ENCODE data around the gene SSBP2.

Gene SSBP2

GRCh38 chr5:81698813-81699212 lies 52.1 kb downstream of the SSBP2 start:
- no peaks in the 10 kb centered on the region for H3K36me3 ChIP-seq (ENCODE audit: low read length)
- no peaks in the 10 kb centered on the region for H3K9me3 ChIP-seq (ENCODE audit: insufficient read depth, low read length)

GRCh38 chr5:81696418-81697397 lies 54.2 kb downstream of the SSBP2 start:
- Histone ChIP-seq H2AFZ (ENCODE audit: low read depth, low read length, severe bottlenecking) (no peak overlapping the region), H3K27ac (ENCODE audit: low read depth, low read length) (no peak overlapping the region), H3K4me2 (ENCODE audit: low read depth, low read length, poor library complexity, severe bottlenecking) (no peak overlapping the region), H3K79me2 (ENCODE audit: insufficient read depth, low read length) (peaks cover 98% of the 10 kb centered on the region), H3K4me3 (ENCODE audit: insufficient read depth, low read length, poor library complexity, severe bottlenecking) (no peak overlapping the region), H3K9me2 (replicated peaks; ENCODE audit: insufficient read depth, low read length) (no peaks in the 10 kb centered on the region), H4K20me1 (ENCODE audit: low read depth, low read length) (peaks cover 7% of the 10 kb centered on the region; the same call in 1 of the 2 replicates), H3K9ac (ENCODE audit: low read length) (no peak overlapping the region), H3K9me3 (ENCODE audit: insufficient read depth, low read length) (no peaks in the 10 kb centered on the region), H3K27me3 (ENCODE audit: low read length) (no peaks in the 10 kb centered on the region), H3F3A (ENCODE audit: insufficient read depth) (0 out of 2 replicates have a peak, but pooled peaks cover 2% of the 10 kb centered on the region), H3K36me3 (ENCODE audit: low read length) (0 out of 2 replicates have a peak, but pooled peaks cover 4% of the 10 kb centered on the region)
- no peak for TF ChIP-seq EZH2phosphoT487 (conservative IDR thresholded peaks at IDR 0.05; ENCODE audit: low read length)

More at GRCh38 chr5:81698813-81699212, 52.1 kb downstream of the SSBP2 start:
- Histone ChIP-seq H3K9ac (ENCODE audit: low read length) (no peak overlapping the region), H4K20me1 (ENCODE audit: low read depth, low read length) (peaks cover 7% of the 10 kb centered on the region; the same call in 1 of the 2 replicates), H2AFZ (ENCODE audit: low read depth, low read length, severe bottlenecking) (no peak overlapping the region), H3F3A (ENCODE audit: insufficient read depth) (0 out of 2 replicates have a peak, but pooled peaks cover 2% of the 10 kb centered on the region), H3K9me2 (replicated peaks; ENCODE audit: insufficient read depth, low read length) (no peaks in the 10 kb centered on the region), H3K4me2 (ENCODE audit: low read depth, low read length, poor library complexity, severe bottlenecking) (no peak overlapping the region), H3K27me3 (ENCODE audit: low read length) (no peaks in the 10 kb centered on the region), H3K27ac (ENCODE audit: low read depth, low read length) (no peak overlapping the region), H3K79me2 (ENCODE audit: insufficient read depth, low read length) (peaks cover 96% of the 10 kb centered on the region), H3K4me3 (ENCODE audit: insufficient read depth, low read length, poor library complexity, severe bottlenecking) (no peak overlapping the region)
- TF ChIP-seq EZH2phosphoT487 (conservative IDR thresholded peaks at IDR 0.05; ENCODE audit: low read length) (no peak), CTCF (IDR thresholded peaks at IDR 0.05; ENCODE audit: insufficient read depth, low read length, poor library complexity, severe bottlenecking) (no peak)

GRCh38 chr5:81694726-81695125 lies 56.2 kb downstream of the SSBP2 start:
- Histone ChIP-seq H3K79me2 (ENCODE audit: insufficient read depth, low read length) (peaks cover 100% of the 10 kb centered on the region), H2AFZ (ENCODE audit: low read depth, low read length, severe bottlenecking) (no peak overlapping the region), H3K9me3 (ENCODE audit: insufficient read depth, low read length) (no peaks in the 10 kb centered on the region), H3K27ac (ENCODE audit: low read depth, low read length) (no peak overlapping the region), H3K9me2 (replicated peaks; ENCODE audit: insufficient read depth, low read length) (no peaks in the 10 kb centered on the region), H3K4me3 (ENCODE audit: insufficient read depth, low read length, poor library complexity, severe bottlenecking) (no peak overlapping the region), H4K20me1 (ENCODE audit: low read depth, low read length) (peaks cover 7% of the 10 kb centered on the region; the same call in 1 of the 2 replicates), H3K9ac (ENCODE audit: low read length) (no peak overlapping the region), H3F3A (ENCODE audit: insufficient read depth) (0 out of 2 replicates have a peak, but pooled peaks cover 2% of the 10 kb centered on the region), H3K36me3 (ENCODE audit: low read length) (0 out of 2 replicates have a peak, but pooled peaks cover 4% of the 10 kb centered on the region), H3K4me2 (ENCODE audit: low read depth, low read length, poor library complexity, severe bottlenecking) (no peak overlapping the region), H3K27me3 (ENCODE audit: low read length) (no peaks in the 10 kb centered on the region)
- TF ChIP-seq CTCF (IDR thresholded peaks at IDR 0.05; ENCODE audit: insufficient read depth, low read length, poor library complexity, severe bottlenecking), result no peak
- TF ChIP-seq EZH2phosphoT487 (conservative IDR thresholded peaks at IDR 0.05; ENCODE audit: low read length), result no peak

Measured in SU-DHL-6 (cell line).